Measurements from ENCODE around the gene CDC42SE1.

- peak; percentile 34 for TF ChIP-seq POLR2A (IDR thresholded peaks at IDR 0.05; ENCODE audit: low read length)
- no peak for TF ChIP-seq GATA1 (IDR thresholded peaks at IDR 0.05; ENCODE audit: low read depth, low read length)
These were observed 7.9 kb downstream of the CDC42SE1 start for GRCh38 chr1:151051356-151052009.

Measured in erythroblast (primary cell).